Neural crest cell (in vitro differentiated cells): ENCODE results near the gene HAVCR2. TPM values are rescaled to one million over a fixed set of nuclear protein-coding genes. Genes with fewer than 3 reads are reported as not detected.

Experiments
- DNase-seq: peaks from one replicate; pipeline ENCODE4 v3.0.0; 2021; ENCODE audit warnings: low read depth, mixed read lengths, low spot score
- H3K27ac Mint-ChIP-seq: one replicate; pipeline ENCODE4 v1.8.0; 2021; ENCODE audit warnings: mild to moderate bottlenecking, mixed read lengths; ENCODE audit not compliant: unreplicated experiment
- H3K27me3 Mint-ChIP-seq: 2 replicates; pipeline ENCODE4 v1.8.0; 2021; ENCODE audit warnings: low read depth, mild to moderate bottlenecking, mixed read lengths
- H3K36me3 Mint-ChIP-seq: 2 replicates; pipeline ENCODE4 v1.8.0; 2021; ENCODE audit warnings: low read depth, mild to moderate bottlenecking, mixed read lengths
- H3K4me1 Mint-ChIP-seq: 2 replicates; pipeline ENCODE4 v1.8.0; 2021; ENCODE audit warnings: mixed read lengths
- H3K4me3 Mint-ChIP-seq: one replicate; pipeline ENCODE4 v1.8.0; 2021; ENCODE audit warnings: mild to moderate bottlenecking, mixed read lengths
- H3K9me3 Mint-ChIP-seq: 2 replicates; pipeline ENCODE4 v1.8.0; 2021; ENCODE audit warnings: mixed read lengths
- CTCF ChIP-seq: fragments of 200-600 bp; sonication (generic); conservative IDR thresholded peaks from 2 replicates; pipeline ENCODE4 v1.5.0; 2021; ENCODE audit warnings: antibody characterized with exemption, mild to moderate bottlenecking
- total RNA-seq: library from RNA; stranded (reverse); gene quantifications from 2 replicates; pipeline ENCODE4 v1.2.1, GENCODE V29; 2021

HAVCR2 gene
- total RNA-seq, 1 donor from 2014 or later, result 0.19 TPM

GRCh38 chr5:157109744-157110143 is 900 bp upstream of the HAVCR2 start:
- Mint-ChIP-seq H3K27ac (no peak overlapping the region), H3K36me3 (no peaks in the 10 kb centered on the region)

DNA sequence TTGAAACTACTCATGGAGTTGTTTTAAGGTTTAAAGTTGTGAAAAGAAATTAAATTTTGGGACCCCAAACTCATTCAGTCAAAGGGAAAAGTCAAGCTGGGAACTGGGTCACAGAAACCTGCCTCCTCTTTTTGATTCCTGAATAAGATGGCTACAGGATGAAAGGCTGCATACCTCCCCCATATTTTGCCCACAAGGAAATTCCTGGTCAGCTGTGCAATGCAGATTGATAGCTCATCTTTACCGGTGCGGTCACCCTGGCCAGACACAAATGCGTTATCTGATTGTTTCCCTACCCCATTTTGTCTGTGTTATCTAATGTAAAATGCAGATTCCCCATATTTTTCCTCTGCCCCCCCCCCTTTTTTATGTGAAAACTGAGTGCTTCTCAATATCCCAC is 1.3 kb downstream of the HAVCR2 start:
- Mint-ChIP-seq H3K4me3 (no peak overlapping the region), H3K27me3 (no peaks in the 10 kb centered on the region)

More at GRCh38 chr5:157109744-157110143, 900 bp upstream of the HAVCR2 start:
- TF ChIP-seq CTCF, result no peak
- no peak for DNase-seq
- no peaks in the 10 kb centered on the region for H3K9me3 Mint-ChIP-seq
- H3K27me3 Mint-ChIP-seq, result no peaks in the 10 kb centered on the region
- H3K4me1 Mint-ChIP-seq, result peaks cover 20% of the 10 kb centered on the region
- no peak overlapping the region for H3K4me3 Mint-ChIP-seq

DNA sequence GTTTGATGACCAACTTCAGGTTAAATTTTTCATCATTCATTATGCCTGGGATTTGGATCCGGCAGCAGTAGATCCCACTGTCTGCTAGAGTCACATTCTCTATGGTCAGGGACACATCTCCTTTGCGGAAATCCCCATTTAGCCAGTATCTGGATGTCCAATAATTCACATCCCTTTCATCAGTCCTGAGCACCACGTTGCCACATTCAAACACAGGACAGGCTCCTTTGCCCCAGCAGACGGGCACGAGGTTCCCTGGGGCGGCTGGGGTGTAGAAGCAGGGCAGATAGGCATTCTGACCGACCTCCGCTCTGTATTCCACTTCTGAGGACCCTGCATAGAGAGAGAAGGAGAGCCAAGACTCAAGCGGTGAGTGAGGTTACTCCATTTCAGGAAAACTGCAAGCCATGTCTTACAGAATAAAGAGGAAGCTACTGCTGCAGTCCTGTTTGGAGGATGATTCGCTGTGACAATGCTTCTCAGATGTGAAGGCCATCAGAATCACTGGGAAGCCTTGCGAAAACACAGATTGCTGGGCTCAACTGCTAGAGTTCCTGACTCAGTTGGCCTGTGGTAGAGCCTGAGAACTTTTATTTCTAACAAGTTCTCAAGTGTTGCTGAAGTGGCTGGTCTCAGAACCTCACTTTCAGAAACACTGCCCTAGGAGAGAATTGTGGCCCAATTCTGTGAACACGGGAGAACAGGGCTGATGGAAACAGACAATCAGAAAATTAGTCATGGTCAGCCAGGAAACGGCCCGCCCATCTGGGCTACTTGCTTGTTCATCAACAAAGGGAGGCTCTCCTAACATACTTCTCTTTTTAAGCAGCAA is 2.0 kb downstream of the HAVCR2 start:
- DNase-seq, result no peak
- Mint-ChIP-seq H3K27ac (peak overlapping the region; percentile 67), H3K36me3 (no peaks in the 10 kb centered on the region), H3K27me3 (no peaks in the 10 kb centered on the region), H3K4me3 (no peak overlapping the region), H3K9me3 (no peaks in the 10 kb centered on the region), H3K4me1 (peaks cover 20% of the 10 kb centered on the region)
- TF ChIP-seq CTCF, result no peak

More for the DNA sequence above, 1.3 kb downstream of the HAVCR2 start:
- Mint-ChIP-seq H3K9me3 (no peaks in the 10 kb centered on the region), H3K36me3 (no peaks in the 10 kb centered on the region), H3K4me1 (peaks cover 20% of the 10 kb centered on the region), H3K27ac (peak overlapping the region; percentile 67)
- no peak for DNase-seq
- TF ChIP-seq CTCF, result no peak

DNA sequence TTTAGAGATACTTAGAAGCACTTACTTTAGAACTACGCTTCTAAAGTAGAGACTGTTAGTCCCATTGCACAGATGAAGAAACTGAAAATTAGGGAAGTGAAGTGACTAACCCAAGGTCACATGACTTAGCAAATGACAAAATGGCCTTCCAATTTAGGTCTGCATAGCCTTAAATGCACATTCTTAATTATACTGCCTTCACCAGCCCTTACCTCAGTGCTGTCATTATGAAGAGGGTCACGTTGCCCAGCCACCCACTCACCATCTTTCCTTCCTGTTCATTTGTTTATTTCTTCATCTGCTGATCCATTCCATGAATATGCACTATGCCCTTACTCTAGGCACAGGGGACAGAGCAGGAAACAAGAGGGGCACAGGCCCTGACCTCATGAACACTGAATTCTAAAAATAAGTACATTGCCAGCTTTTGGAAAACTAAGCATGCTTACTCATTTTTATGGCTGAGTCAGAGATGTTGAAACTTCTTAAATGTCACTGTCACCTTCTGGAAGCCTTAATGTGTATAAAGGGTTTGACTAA is 8.6 kb downstream of the HAVCR2 start:
- no peak overlapping the region for H3K4me3 Mint-ChIP-seq
- peak overlapping the region; percentile 13 for H3K27ac Mint-ChIP-seq
- H3K27me3 Mint-ChIP-seq, result no peaks in the 10 kb centered on the region
- TF ChIP-seq CTCF, result no peak
- H3K9me3 Mint-ChIP-seq, result no peaks in the 10 kb centered on the region
- DNase-seq, result no peak
- no peaks in the 10 kb centered on the region for H3K36me3 Mint-ChIP-seq
- H3K4me1 Mint-ChIP-seq, result peaks cover 5% of the 10 kb centered on the region

DNA sequence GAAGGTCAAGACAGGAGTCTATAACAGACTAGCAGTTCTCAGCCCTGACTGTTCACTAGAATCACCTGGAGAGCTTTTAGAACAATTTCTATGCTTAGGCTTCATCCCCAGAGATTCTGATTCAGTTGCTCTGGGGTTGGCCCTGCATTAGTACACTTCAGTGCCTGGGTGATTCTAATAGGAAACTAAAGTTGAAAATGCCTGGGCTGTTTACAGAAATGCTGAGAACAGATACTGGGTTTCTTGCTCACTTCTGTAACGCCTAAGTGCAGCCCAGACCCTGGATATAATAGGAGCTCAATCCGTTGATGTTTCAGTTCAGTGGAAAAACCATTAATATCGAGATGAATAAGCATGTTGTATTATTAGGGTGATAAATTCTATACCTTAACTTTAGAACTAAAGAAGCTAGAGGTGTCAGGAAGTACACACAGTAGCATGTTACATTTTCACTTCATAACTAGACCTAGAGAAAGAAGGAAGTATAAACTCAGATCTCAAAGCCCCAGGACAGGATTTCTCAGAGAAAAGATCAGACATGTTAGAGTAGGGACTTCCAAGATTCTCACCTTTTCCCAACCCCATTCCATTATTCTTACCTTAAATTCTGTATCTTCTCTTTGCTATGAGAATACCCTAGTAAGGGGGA is 20.4 kb downstream of the HAVCR2 start:
- TF ChIP-seq CTCF, result no peak
- H3K27me3 Mint-ChIP-seq, result no peaks in the 10 kb centered on the region
- no peak overlapping the region for H3K27ac Mint-ChIP-seq
- H3K4me1 Mint-ChIP-seq, result no peaks in the 10 kb centered on the region
- no peak overlapping the region for H3K4me3 Mint-ChIP-seq
- no peaks in the 10 kb centered on the region for H3K9me3 Mint-ChIP-seq
- H3K36me3 Mint-ChIP-seq, result no peaks in the 10 kb centered on the region
- no peak for DNase-seq
